Small intestine (tissue), 7 donors: ENCODE measurements around the gene GAPT. TPM values are rescaled to one million over a fixed set of nuclear protein-coding genes. Genes with fewer than 3 reads are reported as not detected.
A peak's percentile ranks its signal among the peaks of the same experiment; 100 is the strongest.

Source experiments
- DNase-seq, 2 donors: peaks; one replicate each; pipeline versions ENCODE4 v3.0.0 to v3.0.0-alpha.2; 2013
- FAIRE-seq: peaks from 2 replicates; lab custom pipeline; 2012; peaks lifted over from hg19 to GRCh38; lab: Jason Lieb, UNC
- H3K27ac ChIP-seq, 3 donors: one replicate each; pipeline ENCODE4 v1.5.1; 2013; ENCODE audit warnings: low read length in 2 of 3, mild to moderate bottlenecking in 2 of 3, control low read depth in 1 of 3, inconsistent platforms in 1 of 3, low read depth in 1 of 3, moderate library complexity in 1 of 3
- H3K27me3 ChIP-seq, 3 donors: one replicate each; pipeline ENCODE4 v1.6.1; 2013; ENCODE audit warnings: low read length in 3 of 3, inconsistent platforms in 1 of 3; ENCODE audit not compliant: control insufficient read depth in 3 of 3, insufficient read depth in 3 of 3
- H3K36me3 ChIP-seq, 3 donors: one replicate each; pipeline ENCODE4 v1.6.1; 2013; ENCODE audit warnings: low read length in 3 of 3, inconsistent platforms in 1 of 3, low read depth in 1 of 3, mild to moderate bottlenecking in 1 of 3, moderate library complexity in 1 of 3; ENCODE audit not compliant: control insufficient read depth in 3 of 3, insufficient read depth in 2 of 3
- H3K4me1 ChIP-seq, 3 donors: one replicate each; pipeline ENCODE4 v1.6.1; 2013; ENCODE audit warnings: low read length in 2 of 3, inconsistent platforms in 1 of 3, low read depth in 1 of 3, mild to moderate bottlenecking in 1 of 3, moderate library complexity in 1 of 3; ENCODE audit not compliant: control insufficient read depth in 3 of 3, insufficient read depth in 2 of 3
- H3K4me3 ChIP-seq, 3 donors: one replicate each; pipeline ENCODE4 v1.5.1; 2013; ENCODE audit warnings: low read length in 3 of 3, control low read depth in 1 of 3, inconsistent platforms in 1 of 3, low read depth in 1 of 3, mild to moderate bottlenecking in 1 of 3, moderate library complexity in 1 of 3
- H3K9me3 ChIP-seq, 2 donors: one replicate each; pipeline ENCODE4 v1.6.1; 2013; ENCODE audit warnings: low read depth in 1 of 2, low read length in 1 of 2; ENCODE audit not compliant: control insufficient read depth in 2 of 2, insufficient read depth in 1 of 2
- WGBS, 3 donors: extraction: QIAGEN DNeasy Blood & Tissue Kit; methylation state at CpG; one replicate each; pipeline ENCODE4 v1.1.7; 2013; 5-methylcytosine and 5-hydroxymethylcytosine counted together
- polyA plus RNA-seq, 4 donors: library from polyadenylated mRNA; stranded (reverse) in 3 of 4; unstranded in 1 of 4; fragments of 200-250 nt in 3 of 4; fragments of 120-200 nt in 1 of 4; gene quantifications; one replicate each; pipeline versions ENCODE4 v1.2.1 to v1.2.3, GENCODE V29; 2013
- donor health status: healthy with polysubstance abuse.
- donor health status: control.
- donor health status: control.
- donor health status: Bipolar disorder and iron deficiency.
- donor health status: healthy.

GAPT gene
- polyA plus RNA-seq, 4 donors, result 0.46 to 5.1 (median 0.58) TPM; not detected in 1

DNA sequence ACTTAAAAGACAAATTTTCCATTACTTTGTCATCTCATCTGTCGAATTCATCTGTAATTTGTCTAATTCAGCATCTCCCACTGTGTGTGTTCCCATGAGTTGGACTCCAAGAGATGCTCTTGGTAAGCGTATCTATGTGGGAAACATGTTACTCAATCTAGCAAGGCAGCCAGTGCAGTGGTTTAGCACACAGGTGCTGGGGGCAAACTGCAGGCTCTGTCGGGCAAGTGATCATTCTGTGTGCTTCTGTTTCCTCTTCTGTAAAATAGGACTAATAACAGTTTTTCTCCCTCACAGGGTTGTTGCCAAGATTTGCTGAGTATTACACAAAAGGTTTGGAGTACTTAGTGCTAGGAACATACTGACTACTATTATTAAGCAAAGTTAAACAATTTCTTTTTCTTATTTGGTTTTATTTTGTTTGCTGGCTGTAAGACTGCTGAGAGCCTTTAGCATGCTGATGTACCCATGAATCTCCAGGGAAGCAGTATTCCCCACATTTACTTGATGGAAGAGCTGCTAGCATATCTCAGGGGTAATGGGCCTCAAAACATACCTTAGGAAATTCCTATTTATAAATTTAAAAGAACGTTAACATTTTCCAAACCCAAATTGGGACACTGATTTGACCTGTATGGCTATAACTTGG lies 709 bp upstream of the GAPT start:
- Histone ChIP-seq H3K36me3 (no peaks in the 10 kb centered on the region), H3K27me3 (peaks cover 0 to 6% (median 0%) of the 10 kb centered on the region in 3 donors), H3K4me3 (no peak overlapping the region), H3K4me1 (no peaks in the 10 kb centered on the region), H3K9me3 (no peaks in the 10 kb centered on the region), H3K27ac (no peak overlapping the region)
- no peak for DNase-seq
- WGBS, 3 donors, result 57 to 66% (median 59%) methylated on average over 4 of the region's 4 CpGs
- FAIRE-seq, result no peak

GRCh38 chr5:58493141-58493540 lies 1.9 kb downstream of the GAPT start:
- FAIRE-seq (no peak), DNase-seq (no peak)
- H3K4me3 ChIP-seq, result no peak overlapping the region
- no peaks in the 10 kb centered on the region for H3K36me3 ChIP-seq
- H3K27me3 ChIP-seq, result peaks cover 0 to 6% (median 0%) of the 10 kb centered on the region in 3 donors
- no peak overlapping the region for H3K27ac ChIP-seq
- H3K4me1 ChIP-seq, result no peaks in the 10 kb centered on the region
- no peaks in the 10 kb centered on the region for H3K9me3 ChIP-seq

- WGBS, 3 donors, result 50 to 70% (median 52%) methylated on average over 3 of the region's 3 CpGs
- Histone ChIP-seq H3K27ac (no peak overlapping the region), H3K4me1 (no peaks in the 10 kb centered on the region), H3K27me3 (no peaks in the 10 kb centered on the region), H3K4me3 (no peak overlapping the region), H3K36me3 (no peaks in the 10 kb centered on the region), H3K9me3 (no peaks in the 10 kb centered on the region)
- DNase-seq (no peak), FAIRE-seq (no peak)
Observed at GRCh38 chr5:58496488-58496887, 5.3 kb downstream of the GAPT start.

- Histone ChIP-seq H3K4me3 (no peak overlapping the region), H3K9me3 (no peaks in the 10 kb centered on the region), H3K27me3 (no peaks in the 10 kb centered on the region), H3K36me3 (no peaks in the 10 kb centered on the region), H3K4me1 (no peaks in the 10 kb centered on the region), H3K27ac (no peak overlapping the region)
- DNase-seq (no peak), FAIRE-seq (no peak)
- 63 to 78% (median 65%) methylated on average over 5 of the region's 5 CpGs for WGBS, 3 donors
Observed at GRCh38 chr5:58497386-58497785, 6.2 kb downstream of the GAPT start.

DNA sequence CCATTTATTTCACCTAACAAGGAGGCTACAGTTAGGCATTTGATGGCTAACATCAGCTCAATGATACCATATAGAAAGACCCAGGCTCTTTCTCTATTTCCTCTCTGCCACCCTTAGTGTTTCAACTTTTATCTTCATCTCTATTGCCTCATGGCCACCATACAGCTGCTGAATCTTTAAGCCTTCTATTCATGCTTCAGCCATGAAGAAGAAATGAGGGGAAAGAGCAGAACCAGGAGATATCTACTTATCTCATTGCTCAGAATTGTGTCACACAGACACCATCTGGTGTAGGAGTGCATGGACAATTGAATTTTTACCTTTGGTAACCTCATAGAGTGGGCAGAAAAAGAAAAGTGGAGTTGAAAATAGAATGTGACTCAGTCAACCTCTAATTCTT lies 6.7 kb downstream of the GAPT start:
- FAIRE-seq, result no peak

GRCh38 chr5:58498340-58498942 lies 7.2 kb downstream of the GAPT start:
- DNase-seq (peak; percentile 27 to 48), FAIRE-seq (no peak)
- H3K9me3 ChIP-seq, result no peaks in the 10 kb centered on the region
- H3K27ac ChIP-seq, result no peak overlapping the region
- WGBS, 3 donors, result 3 to 18% (median 12%) methylated on average over 2 of the region's 2 CpGs
- no peaks in the 10 kb centered on the region for H3K27me3 ChIP-seq
- no peaks in the 10 kb centered on the region for H3K36me3 ChIP-seq
- no peaks in the 10 kb centered on the region for H3K4me1 ChIP-seq
- H3K4me3 ChIP-seq, result no peak overlapping the region

More for the DNA sequence above, 6.7 kb downstream of the GAPT start:
- H3K27me3 ChIP-seq, result no peaks in the 10 kb centered on the region
- H3K36me3 ChIP-seq, result no peaks in the 10 kb centered on the region
- no peaks in the 10 kb centered on the region for H3K4me1 ChIP-seq
- no peak overlapping the region for H3K27ac ChIP-seq
- no peak for DNase-seq
- H3K9me3 ChIP-seq, result no peaks in the 10 kb centered on the region
- no peak overlapping the region for H3K4me3 ChIP-seq

GRCh38 chr5:58499231-58499630 lies 8.0 kb downstream of the GAPT start:
- DNase-seq (no peak), FAIRE-seq (no peak)
- no peak overlapping the region for H3K4me3 ChIP-seq
- no peaks in the 10 kb centered on the region for H3K36me3 ChIP-seq
- H3K27me3 ChIP-seq, result no peaks in the 10 kb centered on the region
- H3K4me1 ChIP-seq, result no peaks in the 10 kb centered on the region
- no peak overlapping the region for H3K27ac ChIP-seq
- WGBS, 3 donors, result 49 to 62% (median 57%) methylated on average over 3 of the region's 3 CpGs
- no peaks in the 10 kb centered on the region for H3K9me3 ChIP-seq

- DNase-seq (no peak), FAIRE-seq (no peak)
- Histone ChIP-seq H3K9me3 (no peaks in the 10 kb centered on the region), H3K36me3 (no peaks in the 10 kb centered on the region), H3K27ac (no peak overlapping the region), H3K4me3 (no peak overlapping the region), H3K27me3 (no peaks in the 10 kb centered on the region), H3K4me1 (no peaks in the 10 kb centered on the region)
- WGBS, 3 donors, result 1 to 5% (median 3%) methylated on average over 2 of the region's 2 CpGs
Observed at GRCh38 chr5:58499941-58500340, 8.7 kb downstream of the GAPT start.
